ENCODE measurements around the gene TRA2B. TPM values are rescaled to one million over a fixed set of nuclear protein-coding genes. Genes with fewer than 3 reads are reported as not detected.
"Not testable (repeated sequence)": the region's sequence is repeated elsewhere in the genome, so short reads cannot be mapped to it uniquely, and the experiment has no call there.

TRA2B gene
- polyA plus RNA-seq, 4 donors: 268 to 301 (median 285) TPM

GRCh38 chr3:185929192-185930151, 8.3 kb downstream of the TRA2B start:
- DNase-seq (ENCODE audit: low read depth in 4 of 4, low spot score in 2 of 4): no peak

DNA sequence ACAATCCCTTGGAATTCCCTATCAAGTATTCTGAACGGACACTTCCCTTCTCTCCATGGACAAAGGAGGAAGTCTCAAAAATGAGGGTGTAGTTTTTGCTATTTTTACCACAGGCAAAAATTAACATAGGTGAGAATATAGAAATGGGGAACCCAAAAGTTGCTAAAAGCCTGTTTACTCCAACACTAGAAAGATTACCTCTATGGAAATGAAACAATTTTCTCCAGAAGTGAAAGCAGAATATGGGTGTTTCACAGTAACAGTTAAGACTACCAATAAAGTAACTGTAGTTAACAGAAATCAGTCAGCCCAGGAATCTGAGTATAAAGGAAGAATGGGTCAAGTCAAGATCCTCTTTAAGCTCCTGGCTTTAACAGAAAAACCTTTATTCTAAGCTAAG, 9.3 kb downstream of the TRA2B start:
- DNase-seq (ENCODE audit: low read depth in 4 of 4, low spot score in 2 of 4): no peak

DNA sequence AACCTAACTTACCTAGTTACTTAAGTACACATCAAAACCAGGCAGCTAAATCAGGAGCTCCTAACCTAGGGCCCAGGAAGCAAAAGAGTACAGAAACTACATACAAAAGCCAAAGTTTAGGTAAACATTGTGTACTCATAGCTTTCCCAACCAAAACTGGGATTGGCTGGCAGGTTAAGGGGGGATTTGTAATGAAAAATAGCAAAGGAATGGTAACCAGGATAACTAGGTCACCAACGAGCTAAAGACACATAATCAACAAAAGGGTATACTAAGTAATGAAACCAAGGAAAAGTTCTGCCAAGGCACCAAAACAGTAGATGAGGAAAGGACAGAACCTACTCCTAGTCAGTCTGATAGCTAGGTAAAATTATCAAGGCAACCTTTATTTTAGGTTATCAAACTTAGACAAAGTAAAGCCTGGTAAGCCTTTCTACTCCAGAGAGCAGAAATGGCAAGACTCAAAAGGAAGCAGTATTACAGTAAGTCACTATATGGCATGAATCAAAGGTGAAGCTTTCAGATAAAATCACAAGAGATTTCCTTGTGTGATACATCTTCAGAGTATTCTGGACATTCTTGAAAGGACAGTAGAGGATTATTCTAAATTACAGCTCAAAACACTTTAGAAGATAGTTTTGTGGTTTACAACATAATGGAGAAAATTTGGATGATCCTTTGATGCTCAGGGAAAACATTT, 10.2 kb downstream of the TRA2B start:
- no peak for DNase-seq (ENCODE audit: low read depth in 4 of 4, low spot score in 2 of 4)

DNA sequence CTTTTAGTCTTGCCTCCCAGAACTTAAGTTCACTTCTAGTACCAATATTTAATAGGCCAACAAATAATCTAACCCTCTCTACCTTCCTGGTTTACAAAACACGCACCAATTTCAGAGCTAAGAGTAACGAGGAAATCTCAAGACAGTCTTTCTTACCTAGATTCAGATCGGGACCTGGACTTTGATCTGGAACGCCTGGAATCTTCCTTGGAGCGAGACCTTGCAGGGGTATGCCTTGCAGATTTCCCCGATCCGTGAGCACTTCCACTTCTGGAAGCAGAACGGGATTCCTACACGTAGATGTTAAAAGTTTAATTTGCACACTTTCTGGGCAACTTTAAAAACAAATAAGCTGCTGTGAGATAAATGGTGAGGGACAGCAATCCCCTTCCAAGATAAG, 11.4 kb downstream of the TRA2B start:
- no peak for DNase-seq (ENCODE audit: low read depth in 4 of 4, low spot score in 2 of 4)

GRCh38 chr3:185925353-185925752, 12.5 kb downstream of the TRA2B start:
- no peak for DNase-seq (ENCODE audit: low read depth in 4 of 4, low spot score in 2 of 4)

DNA sequence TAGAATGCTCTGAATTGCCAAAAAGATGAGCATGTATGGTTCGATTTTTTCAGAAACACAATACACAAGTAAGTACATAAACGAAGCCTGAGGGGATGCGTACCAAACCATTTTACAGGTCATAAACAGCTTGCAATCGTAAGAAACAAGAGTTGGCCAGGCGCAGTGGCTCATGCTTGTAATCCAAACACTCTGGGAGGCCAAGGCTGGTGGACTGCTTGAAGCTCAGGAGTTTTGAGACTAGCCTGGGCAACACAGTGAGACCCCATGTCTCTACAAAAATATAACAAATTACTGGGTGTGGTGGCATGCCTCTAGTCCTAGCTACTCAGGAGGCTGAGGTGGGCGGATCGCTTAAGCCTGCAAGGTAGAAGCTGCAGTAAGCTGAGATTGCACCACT, 13.4 kb downstream of the TRA2B start:
- no peak for DNase-seq (ENCODE audit: low read depth in 4 of 4, low spot score in 2 of 4)

DNA sequence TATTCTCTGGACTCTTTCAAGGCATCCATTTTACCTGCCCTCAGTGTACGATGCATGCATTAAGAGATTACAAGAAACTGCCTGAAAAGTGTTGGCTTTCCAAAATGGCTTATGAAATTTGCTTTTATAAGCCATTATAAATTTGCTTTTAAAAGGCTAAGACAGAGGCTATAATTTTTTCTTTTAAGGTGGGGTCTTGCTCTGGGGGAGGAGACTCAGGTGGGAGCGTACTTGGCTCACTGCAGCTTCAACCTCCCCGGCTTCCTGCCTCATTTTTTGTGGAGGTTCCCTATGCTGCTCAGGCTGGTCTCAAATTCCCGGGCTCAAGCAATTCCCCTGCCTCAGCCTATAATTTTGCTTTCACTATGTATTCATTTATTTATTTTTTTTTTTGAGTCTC, 17.6 kb downstream of the TRA2B start:
- DNase-seq (ENCODE audit: low read depth in 4 of 4, low spot score in 2 of 4): no peak

GRCh38 chr3:185916042-185916833, 21.6 kb downstream of the TRA2B start:
- DNase-seq (ENCODE audit: low read depth in 4 of 4, low spot score in 2 of 4): no peak

DNA sequence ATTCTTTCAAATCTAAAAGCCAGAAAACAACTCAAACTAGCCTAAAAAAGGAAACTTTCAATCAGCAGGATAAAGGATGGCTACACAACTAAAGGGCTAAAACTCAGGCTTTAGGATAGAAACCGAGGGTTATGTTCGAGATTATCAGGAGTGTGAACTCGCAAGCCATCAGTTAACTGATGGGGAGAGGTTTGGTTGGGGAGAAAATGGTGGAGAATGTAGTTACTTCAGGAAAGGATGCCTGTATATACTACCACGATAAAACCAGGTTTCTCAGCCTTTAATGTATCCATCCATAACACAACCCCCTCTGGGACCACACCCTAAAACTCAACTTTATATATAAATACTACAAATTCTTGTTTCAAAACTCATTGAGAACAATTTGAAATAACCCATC, 22.2 kb downstream of the TRA2B start:
- DNase-seq (ENCODE audit: low read depth in 4 of 4, low spot score in 2 of 4): no peak

DNA sequence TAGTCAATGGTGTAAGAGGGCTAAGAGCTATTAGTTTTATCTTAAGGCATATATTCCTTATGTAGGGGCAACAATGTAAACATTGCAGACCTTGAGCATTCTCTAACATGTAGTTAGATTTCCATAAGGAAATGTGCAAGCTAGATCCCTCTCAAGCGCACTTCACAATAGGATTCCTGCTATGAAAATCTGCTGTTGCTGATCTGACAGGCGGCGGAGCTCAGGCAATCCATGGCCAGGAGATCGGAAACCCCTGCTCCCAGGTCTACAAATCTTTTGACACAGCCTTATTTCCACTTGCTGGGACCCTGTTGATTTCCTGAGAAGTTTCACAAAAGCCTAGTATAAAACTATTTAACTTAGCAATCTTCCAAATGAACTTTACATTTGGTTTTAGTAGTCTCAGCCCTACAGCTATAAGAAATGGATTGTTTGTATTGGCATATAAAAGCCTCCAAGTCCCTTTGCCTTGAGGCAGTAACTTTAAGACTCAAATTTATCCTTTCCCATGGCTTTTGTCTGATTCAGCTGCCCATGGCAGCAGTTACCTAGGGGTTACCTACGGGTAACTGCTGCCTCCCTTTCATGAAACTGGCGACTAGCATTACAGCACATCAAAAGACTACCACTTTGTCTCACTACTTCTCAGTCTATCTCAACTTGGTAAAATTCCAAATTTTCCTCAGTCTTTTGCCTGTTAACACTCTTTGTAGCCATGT, 22.7 kb downstream of the TRA2B start:
- no peak for DNase-seq (ENCODE audit: low read depth in 4 of 4, low spot score in 2 of 4)

DNA sequence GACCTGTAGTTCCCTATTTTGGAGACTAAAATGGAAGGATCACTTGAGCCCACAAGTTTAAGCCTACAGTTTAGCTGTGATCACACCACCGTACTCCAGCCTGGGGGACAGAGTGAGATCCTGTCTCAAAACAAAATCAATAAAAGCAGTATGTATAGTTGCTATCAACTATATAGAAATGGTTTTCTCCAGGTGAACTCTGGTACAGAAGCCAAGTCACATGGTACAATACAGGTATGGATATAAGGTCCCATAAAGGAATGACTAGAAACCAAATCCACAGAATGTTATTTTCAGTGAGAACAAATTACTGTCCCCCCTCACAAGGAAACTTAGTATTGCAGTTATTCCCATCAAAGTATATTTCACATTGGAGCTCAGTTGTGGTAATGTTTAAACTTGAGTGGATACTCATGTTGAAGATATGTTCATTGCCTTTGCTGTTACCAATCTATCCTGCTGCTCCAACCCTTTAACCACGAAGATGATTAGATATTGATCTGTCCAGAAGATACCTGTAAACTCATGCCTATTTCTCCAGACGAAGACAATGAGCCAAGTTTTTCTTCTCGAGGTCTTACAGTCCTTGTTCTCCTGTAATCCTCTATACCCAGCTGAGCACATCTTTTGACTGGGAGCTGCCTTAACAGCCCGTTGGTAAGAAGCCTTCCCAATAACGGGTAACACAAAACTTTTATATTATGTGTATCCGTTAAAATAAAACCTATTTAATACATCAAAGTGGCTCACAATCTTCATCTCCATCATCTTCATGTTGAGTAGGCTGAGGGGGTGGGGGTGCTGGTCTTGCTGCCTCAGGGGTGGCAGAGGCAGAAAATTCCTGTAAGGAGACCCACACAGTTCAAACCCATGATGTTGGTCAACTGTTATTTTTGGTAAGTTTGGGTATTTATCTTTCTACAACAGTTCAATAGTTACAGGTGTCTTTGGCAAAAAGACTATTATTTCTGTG, 24.6 kb downstream of the TRA2B start:
- DNase-seq (ENCODE audit: low read depth in 4 of 4, low spot score in 2 of 4): no peak

GRCh38 chr3:185912512-185912911, 25.3 kb downstream of the TRA2B start:
- DNase-seq (ENCODE audit: low read depth in 4 of 4, low spot score in 2 of 4): no peak

- not testable (repeated sequence) for DNase-seq (ENCODE audit: low read depth in 4 of 4, low spot score in 2 of 4)
Measured at GRCh38 chr3:185911076-185911448, 26.8 kb downstream of the TRA2B start.

DNA sequence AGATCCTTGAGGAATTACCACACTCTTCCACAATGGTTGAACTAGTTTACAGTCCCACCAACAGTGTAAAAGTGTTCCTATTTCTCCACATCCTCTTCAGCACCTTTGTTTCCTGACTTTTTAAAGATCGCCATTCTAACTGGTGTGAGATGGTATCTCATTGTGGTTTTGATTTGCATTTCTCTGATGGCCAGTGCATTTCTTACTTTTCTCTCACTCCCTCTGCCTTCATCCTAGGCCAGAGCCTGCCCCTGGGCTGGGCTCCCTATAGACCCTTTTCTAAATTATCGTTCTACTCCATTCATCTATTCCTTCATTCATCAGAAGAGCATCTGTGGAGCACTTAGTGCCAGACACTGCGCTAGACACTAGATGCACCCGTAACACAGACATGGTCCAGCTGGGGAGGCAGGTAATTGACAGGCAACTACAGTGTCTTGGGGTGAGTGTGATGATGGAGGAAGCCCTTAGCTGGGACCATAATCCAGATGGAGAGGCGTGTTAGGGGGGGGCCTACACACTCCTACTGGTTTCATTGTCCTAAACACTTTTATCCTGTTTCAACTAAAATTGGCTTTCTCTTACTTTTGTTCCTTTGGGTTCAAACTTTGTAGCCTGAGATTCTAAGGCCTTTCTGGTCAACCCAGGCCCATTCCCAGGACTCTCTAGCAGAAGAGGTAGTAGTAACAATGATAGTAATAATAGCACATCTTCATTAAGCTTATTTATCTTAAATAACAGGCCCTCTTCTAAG, 27.3 kb downstream of the TRA2B start:
- not testable (repeated sequence) for DNase-seq (ENCODE audit: low read depth in 4 of 4, low spot score in 2 of 4)

DNA sequence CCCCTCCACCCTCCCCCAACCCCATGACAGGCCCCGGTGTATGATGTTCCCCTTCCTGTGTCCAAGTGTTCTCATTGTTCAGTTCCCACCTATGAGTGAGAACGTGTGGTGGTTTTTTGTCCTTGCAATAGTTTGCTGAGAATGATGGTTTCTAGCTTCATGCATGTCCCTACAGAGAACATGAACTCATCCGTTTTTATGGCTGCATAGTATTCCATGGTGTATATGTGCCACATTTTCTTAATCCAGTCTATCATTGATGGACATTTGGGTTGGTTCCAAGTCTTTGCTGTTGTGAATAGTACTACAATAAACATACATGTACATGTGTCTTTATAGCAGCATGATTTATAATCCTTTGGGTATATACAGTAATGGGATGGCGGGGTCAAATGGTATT, 27.9 kb downstream of the TRA2B start:
- not testable (repeated sequence) for DNase-seq (ENCODE audit: low read depth in 4 of 4, low spot score in 2 of 4)

GRCh38 chr3:185900228-185900627, 37.6 kb downstream of the TRA2B start:
- no peak for DNase-seq (ENCODE audit: low read depth in 4 of 4, low spot score in 2 of 4)

DNA sequence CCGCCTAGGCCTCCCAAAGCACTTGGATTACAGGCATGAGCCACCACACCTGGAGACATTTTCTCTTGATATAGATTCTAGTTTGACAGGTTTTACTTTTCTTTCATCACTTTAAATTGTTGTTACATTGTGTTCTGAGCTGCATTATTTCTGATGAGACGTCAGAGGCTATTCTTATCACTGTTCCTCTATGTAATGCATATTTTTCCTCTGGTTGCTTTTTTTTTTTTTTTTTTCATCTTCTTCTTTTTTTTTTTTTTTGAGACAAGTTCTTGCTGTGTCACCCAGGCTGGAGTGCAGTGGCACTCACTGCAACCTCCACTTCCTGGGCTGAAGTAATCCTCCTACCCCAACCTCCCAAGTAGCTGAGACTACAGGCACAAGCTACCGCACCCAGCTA, 41.2 kb downstream of the TRA2B start:
- DNase-seq (ENCODE audit: low read depth in 4 of 4, low spot score in 2 of 4): no peak

DNA sequence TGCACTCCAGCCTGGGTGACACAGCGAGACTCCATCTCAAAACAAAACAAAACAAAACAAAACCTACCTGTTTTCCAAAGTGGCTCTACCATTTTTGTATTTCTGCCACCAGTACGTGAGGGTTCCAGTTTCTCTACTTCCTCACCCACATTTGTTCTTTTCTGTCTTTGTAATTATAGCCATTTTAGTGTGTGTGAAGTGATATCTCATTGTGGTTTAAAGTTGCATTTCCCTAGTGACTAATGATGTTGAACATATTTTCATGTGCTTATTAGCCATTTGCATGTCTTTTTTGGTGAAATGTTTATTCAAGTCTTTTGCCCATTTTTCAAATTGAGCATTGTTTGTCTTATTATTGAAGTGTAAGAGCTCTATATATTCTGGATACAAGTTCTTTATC, 50.7 kb downstream of the TRA2B start:
- no peak for DNase-seq (ENCODE audit: low read depth in 4 of 4, low spot score in 2 of 4)

- no peak for DNase-seq (ENCODE audit: low read depth in 4 of 4, low spot score in 2 of 4)
Measured at GRCh38 chr3:185884641-185885040, 53.2 kb downstream of the TRA2B start.

Data from left renal cortex interstitium (tissue), 4 donors.